ENCODE data around the gene POLR3B.
"Not testable (repeated sequence)": the region's sequence is repeated elsewhere in the genome, so short reads cannot be mapped to it uniquely, and the experiment has no call there.

POLR3B gene

DNA sequence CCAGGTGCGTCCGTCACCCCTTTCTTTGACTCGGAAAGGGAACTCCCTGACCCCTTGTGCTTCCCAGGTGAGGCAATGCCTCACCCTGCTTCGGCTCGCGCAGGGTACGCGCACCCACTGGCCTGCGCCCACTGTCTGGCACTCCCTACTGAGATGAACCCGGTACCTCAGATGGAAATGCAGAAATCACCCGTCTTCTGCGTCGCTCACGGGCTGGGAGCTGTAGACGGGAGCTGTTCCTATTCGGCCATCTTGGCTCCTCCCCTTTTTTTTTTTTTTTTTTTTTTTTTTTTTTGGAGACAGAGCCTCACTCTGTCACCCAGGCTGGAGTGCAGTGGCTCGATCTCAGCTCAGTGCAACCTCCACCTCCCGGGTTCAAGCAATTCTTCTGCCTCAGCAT, 120.1 kb downstream of the POLR3B start:
- DNase-seq: not testable (repeated sequence)

DNA sequence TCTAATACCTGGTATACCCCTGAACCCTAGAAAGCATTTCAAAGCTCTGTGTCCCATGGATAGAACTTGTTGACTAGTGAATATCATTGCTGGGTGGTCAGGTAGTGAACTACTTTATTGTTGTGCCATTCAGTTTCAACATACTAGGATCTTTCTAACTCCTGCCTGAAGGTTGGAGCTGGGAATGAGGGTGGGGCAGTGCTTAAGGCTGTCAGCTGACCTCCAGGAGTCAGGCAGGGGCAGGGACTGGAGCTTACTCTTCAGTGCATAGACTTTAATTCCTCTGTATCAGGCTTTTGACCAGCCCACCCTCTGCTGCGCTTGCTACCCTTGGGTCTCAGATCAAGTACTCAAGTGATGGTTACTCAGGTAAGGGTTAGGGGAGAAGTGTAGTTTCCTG, 122.7 kb downstream of the POLR3B start:
- DNase-seq: no peak

DNA sequence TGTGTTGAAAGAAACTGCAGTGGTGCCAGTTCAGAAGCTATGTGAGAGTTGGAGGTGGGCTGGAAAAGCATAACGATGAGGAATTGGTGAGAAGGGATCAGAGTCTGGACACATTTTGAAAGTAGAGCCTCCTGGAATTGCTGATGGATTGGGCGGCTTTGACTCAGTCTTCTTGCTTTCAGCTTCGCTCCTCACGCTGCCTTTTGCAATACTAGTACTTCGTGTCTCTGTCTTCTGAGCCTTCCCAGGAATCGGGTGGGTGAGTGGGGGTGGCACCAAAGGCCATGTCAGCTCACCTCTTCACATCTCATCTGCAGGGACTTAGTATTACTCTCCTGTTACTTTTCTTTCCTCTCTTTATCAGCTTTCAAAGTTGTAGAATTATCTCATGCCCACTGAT, 123.7 kb downstream of the POLR3B start:
- no peak for DNase-seq

DNA sequence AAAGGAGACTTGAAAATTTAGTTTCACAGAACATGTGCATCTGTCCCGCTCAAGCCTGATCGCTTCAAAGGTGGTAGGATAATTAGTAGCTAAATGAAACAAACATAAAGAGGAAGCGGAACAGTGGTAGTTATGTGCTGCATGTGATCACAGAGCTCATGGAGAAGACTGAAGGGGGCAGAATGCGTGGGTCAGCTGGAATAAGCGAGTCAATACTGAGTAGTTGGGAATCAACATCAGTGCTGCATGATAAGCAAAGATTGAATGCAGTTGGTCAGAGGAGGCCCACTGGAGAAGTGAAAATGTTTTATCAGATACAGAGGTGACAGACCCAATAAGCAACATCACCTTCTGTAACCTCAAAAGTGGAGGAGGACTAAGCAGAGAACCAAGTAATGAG, 130.1 kb downstream of the POLR3B start:
- no peak for DNase-seq

DNA sequence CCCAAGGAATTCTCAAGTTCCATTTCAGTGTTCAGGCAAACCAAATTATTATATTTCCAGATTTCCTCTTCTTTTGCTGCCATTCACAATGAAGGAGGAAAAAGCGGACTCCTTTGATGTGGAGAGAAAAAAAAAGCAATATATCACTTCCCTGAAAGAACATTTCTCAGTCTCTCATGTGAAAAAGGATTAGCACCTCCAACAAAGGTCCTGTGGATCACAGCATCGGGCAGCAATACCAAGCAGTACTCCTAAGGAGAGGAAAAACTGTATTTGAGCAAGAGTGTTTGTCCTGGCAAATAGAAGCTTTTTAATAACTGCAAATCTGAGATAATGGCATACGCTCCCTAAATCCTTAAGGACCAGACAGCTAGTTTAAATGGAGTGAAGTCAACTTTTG, 131.3 kb downstream of the POLR3B start:
- no peak for DNase-seq

DNA sequence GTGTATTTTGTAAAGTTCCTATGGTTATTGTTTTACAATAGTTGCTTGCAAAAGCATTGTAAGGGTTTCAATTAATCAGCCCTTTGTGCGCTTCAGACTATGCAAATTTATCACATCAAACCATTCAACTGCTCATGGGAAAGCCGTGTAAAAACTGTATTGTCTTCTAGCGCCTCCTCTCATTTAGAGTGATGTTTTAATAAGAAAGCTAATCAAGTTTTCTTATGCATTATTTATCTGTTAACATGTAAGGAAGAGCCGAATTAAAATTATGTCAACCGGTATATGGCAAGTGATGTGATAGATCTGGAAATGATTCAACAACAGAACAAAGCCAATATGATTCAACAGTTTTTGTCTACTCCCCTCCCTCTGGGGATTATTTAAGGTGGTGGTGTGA, 132.7 kb downstream of the POLR3B start:
- DNase-seq: no peak

DNA sequence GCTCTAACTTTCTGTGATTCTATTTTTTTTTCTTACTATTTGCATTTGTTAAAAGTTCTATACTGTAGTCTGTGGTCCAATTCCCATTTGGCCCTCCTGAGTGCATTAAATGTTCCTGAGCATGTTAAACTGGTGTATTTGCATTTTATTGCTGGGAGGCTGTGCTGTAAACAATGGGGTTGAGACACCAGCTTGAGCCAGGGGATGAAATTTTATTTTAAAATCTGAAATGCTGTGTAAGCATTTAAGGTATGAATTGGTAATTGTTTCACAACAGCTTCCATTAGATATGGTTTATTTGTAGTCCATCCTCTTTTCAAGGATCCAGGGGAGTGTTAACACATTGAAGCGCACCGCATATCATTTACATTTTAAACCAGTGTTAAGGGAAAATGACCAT, 135.3 kb downstream of the POLR3B start:
- DNase-seq: no peak

DNA sequence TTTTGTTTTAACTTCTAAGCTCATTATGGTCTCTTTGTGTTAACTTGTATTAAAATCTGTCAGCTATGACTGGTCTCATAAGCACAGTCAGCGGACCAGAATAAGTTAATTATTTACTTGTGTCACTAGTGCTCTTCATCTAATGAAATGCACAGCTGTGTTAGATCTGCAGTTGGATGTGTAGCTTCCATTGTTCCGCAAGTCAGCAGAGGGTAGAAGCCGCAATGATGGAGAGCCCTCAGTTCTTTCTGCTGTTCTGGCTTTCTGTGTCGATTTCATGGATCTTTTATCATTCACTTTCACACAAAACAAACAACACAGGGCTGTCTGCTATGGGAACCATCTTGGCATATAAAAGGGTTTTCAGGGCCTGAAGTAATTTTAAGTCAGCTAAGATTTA, 136.0 kb downstream of the POLR3B start:
- no peak for DNase-seq

DNA sequence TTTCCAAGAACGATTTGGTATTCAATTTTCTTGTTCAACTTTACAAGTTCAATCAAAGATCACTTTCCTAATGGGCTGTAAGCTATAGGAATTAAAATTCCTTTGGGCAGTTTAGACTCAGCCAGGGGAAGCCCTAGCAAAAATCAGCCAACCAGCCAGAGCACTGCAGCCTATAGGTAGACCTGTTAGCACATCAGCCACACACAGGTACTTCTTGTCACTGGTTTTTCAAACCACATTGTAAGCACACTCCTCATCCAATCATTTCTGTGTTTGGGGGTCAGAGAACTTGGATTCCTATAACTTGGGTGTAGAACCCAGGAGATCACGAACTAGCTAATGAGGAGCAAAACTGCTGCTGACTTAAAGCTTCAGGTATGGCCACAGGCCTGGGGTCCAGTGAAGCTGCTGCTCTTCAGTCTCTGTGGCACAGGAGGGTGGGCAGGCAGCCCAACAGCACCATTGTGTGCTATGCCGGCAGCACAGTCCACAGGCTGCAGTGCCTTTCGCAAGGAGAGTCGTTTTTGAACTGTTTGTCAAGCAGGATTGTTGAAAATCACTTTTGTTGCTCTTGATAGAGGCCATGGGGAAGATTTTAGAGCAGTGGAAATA, 137.9 kb downstream of the POLR3B start:
- no peak for DNase-seq

DNA sequence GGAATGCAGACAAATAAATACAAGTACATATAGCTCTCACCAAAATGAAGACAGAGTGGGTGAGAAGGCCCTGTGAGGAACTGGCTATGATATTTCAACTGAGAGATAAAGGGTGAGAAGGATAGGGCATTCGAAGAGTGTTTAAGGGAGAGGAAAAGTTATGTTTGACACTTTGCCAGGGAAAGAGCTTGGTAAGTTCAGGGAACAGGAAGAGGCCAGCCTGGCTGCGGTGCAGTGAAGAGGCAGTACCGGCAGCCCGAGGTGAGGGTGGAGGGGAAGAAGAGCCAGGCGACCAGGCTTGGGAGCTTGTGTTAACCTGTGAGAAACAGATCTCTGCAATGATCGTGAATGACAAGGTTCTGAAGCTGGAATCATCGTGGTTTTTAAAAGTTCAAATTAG, 140.5 kb downstream of the POLR3B start:
- no peak for DNase-seq

DNA sequence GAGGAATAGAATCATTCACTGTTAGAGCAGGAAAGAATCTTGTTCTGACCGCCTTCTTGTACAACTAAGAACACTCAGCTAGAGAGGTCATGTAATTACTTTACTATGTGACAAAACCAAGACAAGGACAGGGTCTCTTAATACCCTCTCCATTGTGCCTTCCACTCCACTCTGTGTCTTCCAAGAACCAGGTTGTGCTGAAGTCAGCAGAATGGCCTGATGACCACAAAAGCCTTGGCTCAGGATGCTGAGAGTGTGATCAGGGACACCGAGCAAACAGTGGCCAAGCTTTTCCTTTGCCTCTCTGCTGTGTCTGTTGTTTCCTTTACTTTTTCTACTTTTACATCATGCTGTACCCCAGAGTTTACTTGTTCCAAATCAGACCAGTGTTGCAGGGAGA, 142.1 kb downstream of the POLR3B start:
- no peak for DNase-seq

DNA sequence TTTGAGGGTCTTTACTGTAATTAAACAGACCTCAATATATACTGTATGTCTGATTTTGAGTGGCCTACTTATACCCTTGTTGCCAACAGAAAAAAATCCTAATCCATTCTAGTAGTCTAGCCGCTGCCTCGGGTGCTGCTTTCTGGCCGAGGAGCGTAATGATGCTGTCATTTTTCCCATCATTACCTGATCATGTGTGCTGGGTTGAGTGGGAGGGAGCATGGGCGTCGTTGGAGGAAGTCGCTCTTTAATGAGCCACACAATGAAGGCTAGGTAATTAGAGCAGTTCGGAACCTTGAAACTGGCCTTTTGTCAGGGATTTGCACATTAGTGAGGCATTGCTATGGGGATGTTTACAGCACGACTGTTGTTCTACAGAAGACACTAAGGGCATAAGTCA, 149.1 kb downstream of the POLR3B start:
- DNase-seq: no peak

DNA sequence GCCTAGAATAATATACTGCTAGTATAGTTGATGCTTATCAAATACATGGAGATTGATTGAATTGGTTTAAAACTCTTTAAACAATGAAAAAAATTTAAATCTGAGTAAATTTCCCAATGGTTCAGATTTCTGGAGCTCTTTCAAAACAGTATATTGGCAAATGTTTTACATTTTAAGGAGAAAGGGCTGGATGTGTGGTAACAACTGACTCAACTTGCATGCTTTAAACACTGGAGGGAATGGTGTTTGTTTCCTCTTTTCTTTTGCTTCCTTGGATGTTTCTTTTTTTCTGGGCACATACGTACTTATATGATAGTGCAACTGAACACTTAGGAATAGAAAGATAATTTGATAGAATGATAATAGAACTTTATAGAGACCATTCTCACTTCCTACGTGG, 151.4 kb downstream of the POLR3B start:
- no peak for DNase-seq

DNA sequence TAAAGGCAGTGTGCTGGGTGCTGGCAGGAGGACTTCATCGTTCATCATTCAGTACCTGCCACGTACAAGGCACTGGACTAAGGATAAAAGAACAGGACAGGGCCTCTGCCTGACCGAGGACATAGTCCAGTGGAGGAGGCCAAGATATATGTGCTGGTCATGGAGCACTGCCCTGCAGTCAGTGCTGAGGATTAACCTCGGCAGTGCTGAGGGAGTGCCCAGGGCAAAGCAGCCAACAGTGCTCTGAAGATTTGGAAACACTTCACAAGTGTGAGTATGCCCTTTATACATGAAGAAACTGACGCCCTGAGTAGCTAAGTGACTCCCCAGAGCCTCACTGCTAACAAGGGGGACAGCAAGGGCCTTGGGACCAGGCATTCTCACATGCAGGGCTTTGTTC, 153.8 kb downstream of the POLR3B start:
- DNase-seq: no peak

DNA sequence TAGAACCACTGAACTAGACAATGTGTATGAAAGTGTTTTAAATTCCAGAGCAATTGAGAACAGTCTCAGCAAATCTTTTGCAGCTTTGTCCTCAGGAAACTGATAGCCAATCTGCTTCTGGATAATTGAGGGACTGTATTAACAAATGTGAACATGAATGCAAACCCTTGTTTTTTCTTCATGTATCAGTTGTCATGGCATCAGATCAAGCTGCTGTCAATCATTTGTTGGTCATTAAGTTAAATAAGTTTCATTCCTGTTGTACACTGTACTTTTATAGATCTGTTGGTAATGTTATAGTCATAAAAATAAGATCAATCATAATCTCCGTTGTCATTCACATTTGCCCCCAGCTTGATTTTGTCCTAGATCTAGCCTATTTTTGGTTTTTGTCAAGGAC, 159.8 kb downstream of the POLR3B start:
- DNase-seq: no peak

DNA sequence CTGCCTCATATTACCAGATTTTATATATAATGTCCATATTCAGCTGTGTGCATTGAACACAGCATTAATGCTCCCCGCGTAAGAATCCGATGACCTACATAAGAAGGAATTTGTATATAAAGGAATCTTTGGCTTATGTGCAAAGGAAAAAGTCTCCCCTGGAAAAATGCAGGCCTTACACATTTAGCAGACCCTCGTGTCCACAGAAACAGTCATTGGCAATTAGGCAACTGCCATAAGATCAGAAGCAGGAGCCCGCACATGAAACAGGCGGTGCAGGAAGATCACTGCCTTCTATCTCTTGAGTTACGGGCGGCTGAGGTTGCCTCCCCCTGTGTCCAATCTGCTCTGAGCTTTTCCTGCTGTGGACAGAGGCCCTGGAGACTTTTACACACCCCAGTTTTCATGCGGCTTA, 162.1 kb downstream of the POLR3B start:
- no peak for DNase-seq

DNA sequence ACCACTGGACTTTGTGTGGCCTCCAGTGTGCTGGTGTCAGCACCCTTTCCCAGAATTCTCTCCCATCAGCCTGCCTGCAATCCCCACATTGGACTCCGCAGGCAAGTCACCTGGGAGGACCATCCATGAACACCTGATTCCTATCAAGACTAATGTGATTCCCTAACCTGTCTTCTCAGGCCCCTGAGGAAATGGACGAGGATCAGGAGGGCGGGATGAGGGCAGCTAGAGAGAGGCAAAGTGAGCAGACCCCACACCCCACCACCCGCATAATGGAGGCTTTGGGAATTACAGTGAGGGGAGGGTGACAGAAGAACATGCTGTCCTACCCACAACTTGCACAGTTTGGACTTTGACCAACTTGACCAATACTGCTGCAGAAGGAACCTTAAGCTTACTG, 164.4 kb downstream of the POLR3B start:
- no peak for DNase-seq

DNA sequence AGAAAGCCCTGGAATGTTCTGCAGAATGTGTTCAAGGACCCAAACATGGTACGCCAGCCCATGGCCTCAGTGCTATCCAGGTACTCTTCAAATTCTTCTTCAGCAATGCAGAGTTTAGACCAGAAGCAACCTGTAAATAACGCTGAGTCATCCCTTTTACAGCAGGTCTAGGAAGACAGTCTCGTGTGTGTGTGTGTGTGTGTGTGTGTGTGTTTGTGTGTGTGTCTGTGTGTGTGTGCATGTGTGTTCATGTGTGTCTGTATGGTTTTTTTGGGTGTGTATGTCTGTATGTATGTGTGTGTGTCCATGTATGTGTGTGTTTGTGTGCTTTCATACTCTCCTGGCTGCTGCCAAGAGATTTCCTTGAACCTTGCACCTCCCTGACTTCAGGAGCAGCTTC, 165.2 kb downstream of the POLR3B start:
- no peak for DNase-seq

DNA sequence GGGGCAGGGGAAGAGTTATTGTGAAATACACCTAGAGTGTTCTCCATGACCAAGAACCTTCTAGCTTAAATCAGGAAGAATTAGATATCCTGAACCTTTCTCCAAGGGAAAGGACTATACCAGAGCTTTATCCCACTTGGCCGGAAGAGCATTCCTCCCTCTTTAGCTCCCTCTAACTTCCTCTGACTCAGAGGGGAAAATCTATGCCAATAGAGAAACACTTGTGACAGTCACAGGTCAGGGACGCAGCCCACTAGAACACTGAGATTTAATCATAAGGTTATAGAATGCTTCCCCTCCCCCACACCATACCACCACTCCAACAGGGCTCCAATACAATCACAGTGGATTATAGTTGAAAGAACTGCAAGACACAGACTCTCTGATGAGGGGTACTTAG, 169.8 kb downstream of the POLR3B start:
- DNase-seq: no peak

DNA sequence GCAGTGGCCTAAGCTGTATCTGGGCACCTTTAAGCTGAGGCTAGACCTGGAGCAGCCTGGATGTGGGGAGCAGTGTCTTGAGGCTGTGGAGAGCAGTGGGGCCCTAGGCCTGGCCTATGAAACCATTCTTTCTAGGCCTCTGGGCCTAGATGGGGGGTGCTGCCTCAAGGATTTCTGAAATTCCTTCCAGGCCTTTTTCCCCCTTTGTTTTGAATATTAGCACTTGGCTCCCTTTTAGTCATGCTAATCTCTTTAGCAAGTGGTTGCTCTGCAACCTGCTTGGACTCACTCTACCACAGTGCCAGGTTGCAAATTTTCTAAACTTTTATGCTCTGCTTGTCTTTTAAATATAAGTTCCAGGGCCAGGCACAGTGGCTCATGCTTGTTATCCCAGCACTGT, 183.7 kb downstream of the POLR3B start:
- no peak for DNase-seq

DNA sequence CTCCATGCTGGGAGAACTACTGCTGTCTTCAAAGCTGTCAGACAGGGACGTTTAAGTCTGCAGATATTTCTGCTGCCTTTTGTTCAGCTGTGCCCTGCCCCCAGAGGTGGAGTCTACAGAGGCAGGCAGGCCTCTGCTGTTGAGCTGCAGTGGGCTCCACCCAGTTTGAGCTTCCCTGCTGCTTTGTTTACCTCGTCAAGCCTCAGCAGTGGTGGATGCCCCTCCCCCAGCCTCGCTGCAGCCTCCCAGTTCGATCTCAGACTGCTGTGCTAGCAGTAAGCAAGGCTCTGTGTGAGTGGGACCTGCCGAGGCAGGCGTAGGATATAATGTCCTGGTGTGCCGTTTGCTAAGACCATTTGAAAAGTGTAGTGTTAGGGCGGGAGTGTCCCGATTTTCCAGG, 193.9 kb downstream of the POLR3B start:
- DNase-seq: no peak

DNA sequence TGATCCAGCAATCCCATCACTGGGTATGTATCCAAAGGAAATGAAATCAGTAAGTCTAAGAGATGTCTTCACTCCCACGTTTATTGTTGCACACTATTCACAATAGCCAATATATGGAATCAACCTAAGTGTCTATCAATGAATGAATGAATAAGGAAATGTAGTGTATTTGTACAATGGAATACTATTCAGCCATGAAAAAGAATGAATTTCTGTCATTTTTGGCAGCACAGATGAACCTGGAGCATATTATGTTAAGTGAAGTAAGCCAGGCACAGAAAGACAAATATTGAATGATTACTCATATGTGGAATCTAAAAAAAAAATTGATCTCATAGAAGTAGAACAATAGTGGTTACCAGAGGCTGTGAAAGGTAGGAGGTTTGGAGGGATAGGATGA, 194.7 kb downstream of the POLR3B start:
- DNase-seq: no peak

Data from NCI-H1105 (cell line).